ENCODE measurements around the gene EFTUD2.
"Not testable (repeated sequence)": the region's sequence is repeated elsewhere in the genome, so short reads cannot be mapped to it uniquely, and the experiment has no call there.

The EFTUD2 gene

DNA sequence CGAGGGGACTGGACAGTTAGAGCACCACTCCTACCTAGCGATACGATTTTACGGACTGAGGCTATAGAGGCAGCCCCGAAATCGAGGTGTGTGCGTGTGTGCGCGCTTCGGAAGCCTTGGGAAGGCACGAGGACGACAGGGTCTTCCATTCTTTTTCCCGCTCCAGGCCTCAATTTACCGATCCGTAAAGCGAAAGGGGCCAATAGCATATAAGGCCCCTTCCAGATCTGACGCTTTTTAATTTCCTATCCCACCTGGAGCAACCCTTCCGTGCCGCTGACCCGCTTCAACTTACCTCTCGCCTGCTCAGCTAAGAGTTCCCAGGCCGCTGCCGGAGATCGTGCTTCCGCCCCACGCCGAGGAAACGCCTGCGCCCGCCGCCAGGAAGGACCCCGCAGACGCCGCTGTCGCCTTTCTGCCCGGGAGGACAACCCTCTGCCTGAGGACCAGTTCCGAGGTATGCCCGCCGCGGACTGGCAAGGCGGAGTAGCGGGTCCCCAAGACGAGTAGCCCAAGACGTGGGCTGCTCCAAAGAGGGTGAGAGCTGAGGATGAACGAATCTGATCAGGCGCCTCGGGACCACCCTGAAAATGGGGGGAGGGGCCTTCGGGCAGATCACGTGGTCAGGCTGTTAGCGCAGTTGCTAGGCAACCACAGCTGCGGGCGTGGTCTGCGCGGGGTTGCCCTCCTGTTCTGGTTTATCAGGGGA lies at the start of gene EFTUD2:
TSS of gene EFTUD2 (minus strand) at position 372 of the 709 bp plus-strand sequence. CDS start 4,924 bp downstream, outside the sequence.
- peak; percentile 83 for DNase-seq (ENCODE audit: low read depth, low spot score)

DNA sequence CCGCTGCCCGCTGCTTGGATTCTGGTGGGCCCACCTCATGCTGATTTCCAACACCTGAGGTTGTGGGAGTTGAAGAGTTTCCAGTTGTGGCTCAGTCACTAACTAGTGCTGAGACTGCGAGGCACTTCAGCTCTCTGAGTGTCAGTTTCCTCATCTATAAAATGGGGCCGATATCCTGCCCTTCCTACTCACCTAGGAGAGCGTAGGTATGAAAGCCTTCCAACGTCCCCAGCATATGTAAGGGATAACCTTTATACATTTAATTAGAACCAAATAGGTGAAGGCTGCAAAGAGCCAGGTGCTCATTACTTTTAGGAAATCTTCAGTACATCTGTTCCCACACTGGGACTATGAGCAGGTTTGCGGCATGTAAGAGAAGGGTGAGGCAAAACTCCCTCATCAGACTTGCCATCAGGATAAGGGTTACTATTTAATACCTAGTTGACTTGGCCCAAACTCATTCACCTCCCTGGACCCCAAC lies 49.1 kb upstream of the EFTUD2 start:
- DNase-seq (ENCODE audit: low read depth, low spot score) = no peak

DNA sequence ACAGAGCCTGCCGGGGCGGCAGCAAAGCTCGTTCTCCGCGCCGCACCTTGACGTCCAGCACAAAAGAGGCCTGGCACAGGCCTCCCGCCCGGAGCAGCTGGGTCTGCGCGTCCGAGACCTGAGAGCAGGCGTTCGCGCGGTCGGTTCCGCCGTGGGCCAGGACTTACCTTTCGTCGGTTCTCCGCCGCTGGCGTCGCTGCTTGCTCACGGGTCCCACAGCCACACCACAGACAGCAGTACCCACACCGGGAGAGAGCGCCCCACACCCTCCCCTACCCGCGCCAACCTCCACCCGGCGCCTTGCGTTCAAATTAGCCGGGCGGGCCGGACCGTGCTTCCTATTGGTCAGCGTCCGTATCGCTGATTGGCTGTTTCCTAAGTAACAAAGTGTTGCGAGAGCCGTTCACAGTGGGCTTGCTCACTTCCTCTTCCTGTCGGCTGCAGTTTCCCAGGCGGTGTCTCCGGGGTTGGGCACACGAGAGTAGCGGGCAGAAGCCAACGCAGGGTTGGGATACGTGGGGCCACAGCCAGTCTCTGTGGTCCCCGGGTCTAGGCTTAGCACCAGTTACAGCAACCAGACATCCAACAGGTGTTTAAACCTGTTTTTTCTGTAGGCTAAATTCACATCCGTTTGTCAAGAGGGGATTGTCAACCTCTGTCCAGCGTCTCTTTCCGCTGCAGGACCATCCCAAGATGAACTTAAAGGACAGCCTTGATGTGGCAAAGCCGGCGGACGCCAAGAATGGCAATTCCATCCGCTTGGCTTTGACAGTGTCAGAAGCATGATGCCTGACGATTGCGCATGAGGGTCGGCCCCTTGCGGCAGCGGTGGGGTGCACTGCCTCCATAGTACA lies 48.4 kb upstream of the EFTUD2 start, which contains the start of gene KIF18B:
TSS of gene KIF18B (minus strand) at position 313 of the 854 bp plus-strand sequence. CDS start 11,429 bp downstream, outside the sequence.
- DNase-seq (ENCODE audit: low read depth, low spot score) = peak; percentile 82

DNA sequence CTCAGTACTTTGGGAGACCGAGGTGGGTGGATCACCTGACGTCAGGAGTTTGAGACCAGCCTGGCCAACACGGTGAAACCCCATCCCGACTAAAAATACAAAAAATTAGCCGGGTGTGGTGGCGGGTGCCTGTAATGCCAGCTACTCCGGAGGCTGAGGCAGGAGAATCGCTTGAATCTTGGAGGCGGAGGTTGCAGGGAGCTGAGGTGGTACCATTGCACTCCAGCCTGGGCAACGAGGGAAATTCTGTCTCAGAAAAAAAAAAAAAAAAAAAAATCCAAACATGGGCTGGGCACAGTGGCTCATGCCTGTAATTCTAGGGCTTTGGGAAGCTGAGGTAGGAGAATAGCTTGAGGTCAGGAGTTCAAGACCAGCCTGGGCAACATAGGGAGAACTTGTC lies 46.4 kb upstream of the EFTUD2 start:
- DNase-seq (ENCODE audit: low read depth, low spot score) = not testable (repeated sequence)

DNA sequence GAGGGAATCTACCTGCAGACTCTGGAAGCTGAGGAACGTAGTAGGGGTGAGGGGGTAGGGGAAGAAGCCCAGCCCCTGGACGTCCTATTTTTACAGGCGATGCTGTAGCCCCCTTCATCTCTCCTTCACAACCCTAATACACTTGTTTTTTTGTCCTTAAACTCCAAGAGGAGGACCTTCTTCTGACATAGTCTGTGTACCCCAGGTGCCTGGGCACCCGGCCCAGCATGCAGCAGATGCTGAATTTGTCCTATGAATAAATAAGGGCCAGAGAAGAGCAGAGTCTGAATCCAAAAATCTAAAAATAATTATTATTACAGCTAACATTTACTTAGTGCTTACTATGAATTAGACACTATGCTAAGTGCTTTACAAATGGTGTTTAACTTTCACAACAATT lies 43.2 kb upstream of the EFTUD2 start:
- no peak for DNase-seq (ENCODE audit: low read depth, low spot score)

DNA sequence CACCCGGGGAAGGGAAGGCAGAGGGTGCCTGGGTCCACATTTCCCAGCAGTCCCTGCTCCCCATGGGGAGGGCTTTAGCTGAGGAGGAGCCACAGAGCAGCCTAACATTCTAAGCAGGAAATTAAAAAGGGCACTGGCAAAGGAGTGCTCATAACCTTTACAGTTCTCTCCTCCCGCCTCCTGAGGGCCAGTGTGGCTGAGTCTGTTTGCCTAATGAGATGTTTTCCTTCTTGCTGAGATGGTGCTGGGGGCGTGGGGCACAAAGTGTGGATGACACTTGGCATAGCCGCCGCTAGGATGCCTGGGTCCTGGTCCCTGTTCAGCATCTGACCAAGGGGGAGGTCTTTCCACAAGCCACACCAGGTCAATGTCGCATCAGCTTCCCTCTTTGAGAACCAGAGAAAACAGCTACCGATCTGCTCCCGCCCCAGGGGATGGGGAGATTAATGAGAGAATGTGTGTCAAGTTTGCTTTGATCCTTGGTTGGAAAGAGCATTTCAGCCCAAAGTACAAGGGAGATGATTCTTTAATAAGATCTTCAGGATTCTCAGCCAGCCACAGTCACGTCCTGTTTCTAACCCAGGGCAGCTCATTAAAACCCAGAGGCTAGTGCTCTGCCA lies 42.6 kb upstream of the EFTUD2 start:
- no peak for DNase-seq (ENCODE audit: low read depth, low spot score)

DNA sequence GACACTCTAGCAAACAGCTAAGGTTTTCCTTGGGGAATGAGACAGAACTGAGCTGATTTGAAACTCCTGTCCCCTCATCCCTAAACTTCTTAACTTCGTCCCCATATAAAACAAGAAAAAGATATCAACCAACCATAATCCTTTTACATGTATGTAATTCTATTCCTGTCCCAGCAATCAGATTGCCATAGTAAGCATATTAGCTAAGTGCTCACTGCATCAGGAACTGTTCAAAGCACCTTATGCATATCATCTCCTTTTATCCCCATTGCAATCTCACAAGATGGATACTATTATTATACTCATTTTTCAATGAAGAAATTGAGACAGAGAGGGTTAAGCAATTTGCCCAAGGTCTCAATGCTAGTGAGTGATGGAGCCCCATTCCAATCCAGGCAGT lies 41.5 kb upstream of the EFTUD2 start:
- DNase-seq (ENCODE audit: low read depth, low spot score) = no peak

DNA sequence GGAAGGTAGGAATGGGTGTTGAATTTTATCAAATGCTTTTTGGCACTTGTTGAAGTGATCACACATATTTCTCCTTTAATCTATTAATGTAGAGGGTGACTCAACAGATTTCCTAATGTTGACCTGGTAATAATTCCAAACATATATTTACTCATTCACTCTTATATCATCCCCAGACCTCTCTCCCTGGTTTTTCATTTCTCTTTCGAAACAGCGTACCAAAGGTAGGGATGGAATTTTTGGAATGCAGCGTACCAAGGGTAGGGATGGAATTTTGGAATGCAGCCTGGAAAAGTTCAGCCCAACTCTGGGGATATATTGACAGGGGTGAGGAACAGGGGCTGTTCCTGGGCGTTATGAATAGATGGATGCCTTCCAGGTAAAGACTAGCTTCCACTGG lies 41.1 kb upstream of the EFTUD2 start:
- DNase-seq (ENCODE audit: low read depth, low spot score) = no peak

DNA sequence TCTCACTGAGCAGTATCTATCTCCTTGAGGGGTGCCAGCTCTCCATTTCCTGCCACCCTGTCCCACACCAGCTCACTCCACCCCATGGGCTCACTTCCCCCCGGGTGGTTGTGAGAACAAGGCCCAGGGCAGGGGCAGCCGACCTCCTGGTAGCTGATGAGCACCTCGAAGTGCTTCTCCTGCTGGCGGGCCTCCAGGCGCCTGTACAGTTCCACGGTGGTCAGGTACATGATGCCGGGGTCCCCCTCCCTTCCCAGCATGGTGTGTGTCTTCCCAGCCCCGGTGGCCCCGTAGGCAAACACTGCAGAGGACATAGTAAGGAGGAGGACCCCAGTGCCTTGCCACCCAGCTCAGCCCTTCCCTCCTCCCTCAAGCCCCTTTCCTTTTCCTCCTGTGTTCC lies 35.9 kb upstream of the EFTUD2 start:
- no peak for DNase-seq (ENCODE audit: low read depth, low spot score)

DNA sequence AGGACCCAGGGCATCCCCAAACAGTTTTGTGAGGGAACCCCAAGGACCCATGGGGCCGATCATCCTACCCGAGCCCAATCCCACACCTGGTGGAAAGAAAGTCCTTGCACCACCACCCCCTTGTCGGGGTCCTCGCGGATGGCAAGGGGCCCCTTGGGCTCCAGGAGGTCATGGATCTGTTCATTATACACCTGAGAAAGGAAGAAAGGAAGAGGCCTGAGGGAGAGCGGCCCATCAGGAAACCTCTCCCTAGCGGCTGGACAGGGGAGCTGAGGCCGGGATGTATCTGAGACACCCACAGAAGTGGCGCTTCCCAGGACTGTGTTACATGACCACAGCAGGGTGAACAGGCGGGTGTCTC lies 35.5 kb upstream of the EFTUD2 start:
- DNase-seq (ENCODE audit: low read depth, low spot score) = no peak

DNA sequence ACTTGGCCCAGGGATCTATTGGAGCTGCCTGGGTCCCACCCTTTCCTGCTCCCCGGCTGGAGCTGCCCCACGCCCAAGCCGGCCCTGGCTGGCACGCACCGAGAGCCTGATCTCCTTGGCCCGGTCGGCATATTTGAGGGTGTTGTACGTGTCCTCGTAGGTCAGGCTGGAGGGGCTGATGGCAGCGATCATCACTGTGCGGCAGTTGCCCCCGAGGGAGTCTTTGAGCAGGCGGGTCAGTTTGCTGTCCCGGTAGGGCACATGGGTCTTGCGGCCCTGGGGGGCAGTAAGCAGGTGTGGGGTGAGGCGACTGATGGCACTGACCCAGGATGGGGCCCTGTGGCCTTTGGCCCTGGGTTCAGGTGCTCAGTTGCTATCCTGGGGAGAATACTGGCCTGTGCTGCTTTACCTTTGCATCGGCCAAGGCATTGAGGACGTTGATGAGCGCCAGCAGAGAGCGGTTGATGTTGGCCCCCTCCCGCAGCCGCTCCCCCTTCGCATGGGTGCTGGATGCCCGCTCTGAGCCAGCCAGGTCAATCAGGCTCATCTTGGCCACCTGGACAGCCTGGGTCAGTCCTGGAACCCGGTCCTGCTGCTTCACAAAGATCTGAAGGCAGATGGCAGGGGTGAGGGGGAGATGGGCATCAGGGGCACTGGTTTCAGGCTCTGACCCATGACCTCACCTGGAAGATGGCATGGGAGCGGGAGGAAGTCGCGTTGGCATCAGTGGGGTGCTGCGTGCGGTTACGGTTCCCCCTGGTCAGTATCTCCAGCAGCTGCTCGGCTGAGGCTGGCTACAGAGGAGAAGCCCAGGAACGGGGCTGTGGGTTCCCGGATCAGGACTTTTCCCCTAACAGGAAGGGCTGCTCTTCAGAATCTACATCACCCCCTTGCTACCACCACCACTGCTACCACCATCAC lies 34.8 kb upstream of the EFTUD2 start:
- DNase-seq (ENCODE audit: low read depth, low spot score) = no peak

DNA sequence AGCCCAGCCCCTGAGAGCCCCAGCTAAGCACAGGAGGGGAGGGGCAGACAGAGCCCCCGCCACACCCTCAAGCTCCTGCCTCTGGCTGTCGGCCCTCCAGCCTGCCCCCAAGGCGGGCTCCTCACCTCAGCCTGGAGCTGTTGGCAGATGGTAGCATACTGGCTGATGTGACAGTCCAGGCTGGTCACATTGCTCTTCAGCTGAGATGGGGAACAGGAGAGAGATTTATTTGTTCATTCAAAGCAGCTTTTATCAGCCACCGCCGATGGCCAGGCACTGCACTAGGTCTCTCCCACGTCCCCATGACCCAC lies 33.5 kb upstream of the EFTUD2 start:
- DNase-seq (ENCODE audit: low read depth, low spot score) = no peak

DNA sequence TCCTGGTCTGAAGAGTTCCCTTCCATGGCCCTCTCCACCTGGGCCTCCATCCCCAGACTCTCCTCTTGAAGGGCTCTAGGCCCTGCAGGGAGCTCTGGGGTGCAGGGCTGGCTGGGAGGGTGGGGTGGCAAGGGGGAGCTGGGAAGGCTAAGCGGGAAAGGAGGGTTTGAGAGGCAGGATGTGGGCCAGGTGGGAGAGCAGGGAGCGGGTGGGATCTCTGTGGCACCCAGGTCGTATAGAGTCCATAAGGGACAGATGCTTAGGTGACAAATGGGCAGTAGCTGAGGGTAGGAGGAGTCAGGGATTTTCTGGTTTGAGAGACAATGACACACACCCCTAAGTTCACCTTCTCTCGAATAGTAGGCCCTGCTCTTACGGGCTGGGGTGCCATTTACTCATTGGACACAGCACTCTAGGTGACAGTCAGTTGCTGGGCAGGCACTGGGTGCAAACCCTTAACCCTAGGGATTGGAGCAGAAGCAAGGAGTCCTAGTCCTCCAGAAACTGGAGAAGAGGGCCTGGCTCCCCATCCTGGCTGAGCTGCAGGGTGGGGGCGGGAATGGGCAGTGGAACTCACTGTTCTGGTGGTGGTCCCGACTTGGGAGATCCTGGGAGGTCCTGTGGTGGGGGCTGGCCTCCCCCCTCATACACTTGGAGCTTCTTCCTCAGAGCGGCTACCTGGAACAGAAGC lies 33.0 kb upstream of the EFTUD2 start:
- DNase-seq (ENCODE audit: low read depth, low spot score) = no peak

DNA sequence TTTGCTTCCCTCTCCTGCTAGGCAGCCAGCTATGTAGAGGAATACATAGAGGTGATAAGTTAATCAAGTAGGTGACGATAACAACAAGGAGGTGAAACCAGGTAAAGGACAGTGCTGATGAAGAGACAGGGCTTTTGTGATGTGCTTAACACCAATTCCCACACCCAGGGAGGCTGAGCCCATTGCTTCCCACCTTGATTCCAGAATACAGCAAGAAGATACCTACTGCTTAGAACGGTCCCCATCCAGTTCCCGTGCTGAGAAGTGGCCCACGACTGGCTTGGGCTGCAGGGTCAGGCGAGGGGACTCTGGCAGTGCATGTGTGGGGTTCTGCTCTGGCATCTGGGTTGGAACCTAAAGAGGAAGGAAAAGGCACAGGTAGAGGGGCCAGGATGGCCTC lies 32.1 kb upstream of the EFTUD2 start:
- DNase-seq (ENCODE audit: low read depth, low spot score) = no peak

DNA sequence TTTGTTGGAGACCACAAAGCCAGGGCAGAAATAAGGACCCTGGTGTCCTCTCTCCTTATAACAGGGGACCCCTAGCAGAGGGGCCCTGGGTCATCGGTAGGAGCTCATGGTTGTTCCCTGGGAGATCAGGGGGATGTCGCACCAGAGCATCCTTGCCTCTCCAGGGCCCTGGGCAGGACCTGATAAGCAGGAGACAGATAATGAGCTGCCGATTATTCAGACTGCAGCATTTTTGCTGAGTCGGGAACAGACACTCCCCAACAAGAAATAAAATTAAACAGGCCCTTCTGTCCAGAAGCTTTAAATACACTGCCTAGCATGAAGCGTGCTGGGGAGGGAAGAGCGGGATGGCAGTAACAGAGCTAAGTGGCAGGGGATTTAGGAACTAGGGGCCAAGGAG lies 31.4 kb upstream of the EFTUD2 start:
- DNase-seq (ENCODE audit: low read depth, low spot score) = no peak

DNA sequence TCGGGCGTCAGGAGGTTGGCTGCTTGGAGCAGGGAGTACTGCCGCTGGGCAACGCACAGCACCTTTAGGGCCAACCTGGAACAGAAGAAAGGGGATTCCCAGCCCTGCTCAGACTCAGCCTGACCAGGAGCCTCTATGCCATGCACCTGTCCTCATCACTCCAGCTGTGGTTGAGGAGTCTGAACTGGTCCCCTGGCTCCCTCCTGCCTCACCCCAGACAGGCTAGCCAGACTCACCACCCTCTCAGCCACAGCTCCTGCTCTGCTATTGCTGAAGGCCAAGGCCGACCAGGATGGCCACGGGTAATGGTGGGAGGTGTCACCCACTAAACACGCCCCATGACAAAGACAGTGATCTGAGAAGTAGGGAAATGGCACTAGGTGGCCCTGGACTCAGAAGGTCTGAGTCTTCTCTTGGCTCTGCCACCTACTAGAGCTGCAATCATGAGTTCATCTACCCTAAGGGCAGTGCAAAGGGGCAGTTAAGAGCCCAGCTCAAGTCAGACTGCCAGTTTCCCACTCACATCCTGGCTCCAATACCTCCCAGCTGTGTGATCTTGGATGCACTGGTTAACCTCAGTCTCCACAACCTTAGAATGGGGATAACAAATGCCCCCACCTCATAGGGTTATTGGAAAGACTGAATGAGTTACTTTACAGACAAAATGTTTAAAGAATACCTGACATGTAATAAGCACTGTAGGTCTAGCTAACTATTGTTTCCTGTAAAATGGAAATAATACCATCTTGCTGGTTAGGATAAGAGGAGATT lies 29.9 kb upstream of the EFTUD2 start:
- no peak for DNase-seq (ENCODE audit: low read depth, low spot score)

DNA sequence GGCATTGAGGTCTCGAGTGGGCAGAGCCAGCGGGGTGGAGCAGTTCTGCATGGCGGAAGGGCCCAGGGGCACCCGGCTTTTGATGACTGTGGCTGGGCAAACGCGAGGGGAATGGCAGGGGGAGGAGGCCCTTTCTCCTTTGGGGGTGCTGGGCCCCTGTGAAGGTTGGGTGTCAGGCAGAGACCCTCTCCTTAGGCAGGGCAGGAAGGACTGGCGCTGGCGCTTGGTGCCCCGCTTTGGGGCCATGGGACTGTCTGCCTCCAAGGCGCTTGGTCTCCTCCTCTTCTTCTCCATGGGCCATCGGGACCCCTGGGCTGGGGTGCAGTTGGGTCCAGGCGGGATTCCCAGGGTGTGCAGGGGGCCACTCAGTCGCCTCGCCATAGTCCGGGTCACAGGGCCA lies 28.9 kb upstream of the EFTUD2 start:
- no peak for DNase-seq (ENCODE audit: low read depth, low spot score)

DNA sequence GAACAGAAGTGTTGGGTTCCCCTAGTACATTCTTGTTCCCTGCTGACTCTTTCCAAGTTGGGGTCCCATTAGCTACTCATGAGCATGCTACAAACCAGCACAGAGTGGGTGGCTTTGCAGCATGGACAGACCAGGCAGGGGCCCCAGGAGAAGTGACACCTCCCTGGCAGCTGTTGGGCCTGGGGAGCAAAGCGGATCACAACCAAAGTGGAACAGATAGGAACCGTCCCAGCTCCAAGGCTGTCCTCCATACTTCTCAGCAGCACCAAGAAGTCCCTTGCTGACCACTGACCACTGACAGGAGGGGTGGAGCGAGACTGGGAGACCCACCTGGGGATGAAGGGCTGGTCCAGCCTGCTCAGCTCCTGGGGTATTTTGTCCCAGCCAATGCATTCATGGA lies 28.5 kb upstream of the EFTUD2 start:
- DNase-seq (ENCODE audit: low read depth, low spot score) = no peak

DNA sequence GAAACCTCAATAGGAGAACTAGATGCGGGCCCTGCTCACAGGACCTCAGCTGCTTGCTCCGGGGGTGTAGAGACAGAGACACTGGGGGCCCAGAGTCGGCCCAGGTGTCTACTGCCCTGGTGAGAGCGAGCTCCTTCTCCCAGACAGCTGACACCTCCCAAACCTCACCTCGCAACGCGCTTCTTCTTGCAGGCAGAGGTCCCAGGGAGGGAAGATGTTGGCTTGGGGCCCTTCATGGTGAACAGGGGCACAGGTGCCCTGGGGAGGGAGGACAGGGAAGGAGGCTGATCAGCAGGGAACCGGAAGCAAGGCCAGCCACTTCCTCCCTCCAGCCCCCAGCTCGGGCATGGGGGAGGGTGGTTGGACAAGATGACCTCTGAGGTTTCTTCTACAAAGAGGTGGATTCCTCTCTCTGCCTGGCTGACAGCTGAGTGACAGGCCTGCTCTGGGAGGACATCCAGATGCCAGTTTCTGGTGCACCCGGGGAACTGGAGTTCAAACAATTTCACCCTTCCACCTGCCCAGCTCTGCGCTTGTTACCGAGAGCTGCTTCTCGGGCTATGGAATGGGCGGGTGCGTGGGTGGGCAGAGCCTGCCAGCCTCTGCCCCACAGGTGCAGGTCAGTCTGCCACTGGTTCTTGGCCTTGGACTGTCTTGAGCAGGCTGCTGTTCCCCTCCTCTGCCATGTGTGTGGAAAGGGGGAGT lies 27.7 kb upstream of the EFTUD2 start:
- no peak for DNase-seq (ENCODE audit: low read depth, low spot score)

All from activated CD4-positive, CD25-positive, alpha-beta regulatory T cell treated with anti-CD3 and anti-CD28 coated beads, Interleukin-2, amount 50 U/mL, for 16 hours (primary cell).